ENCODE data around the gene CST3.
"Not testable (repeated sequence)": the region's sequence is repeated elsewhere in the genome, so short reads cannot be mapped to it uniquely, and the experiment has no call there.

GRCh38 chr20:23659610-23659988, 21.8 kb upstream of the CST3 start:
- not testable (repeated sequence) for TF ChIP-seq POLR2A, CTCF (IDR thresholded peaks at IDR 0.05)
